CD14-positive monocyte (primary cell): ENCODE data around the gene CLASP1. TPM values are rescaled to one million over a fixed set of nuclear protein-coding genes. Genes with fewer than 3 reads are reported as not detected.
"Not testable (repeated sequence)": the region's sequence is repeated elsewhere in the genome, so short reads cannot be mapped to it uniquely, and the experiment has no call there.

ENCODE experiments used
- DNase-seq, 3 donors: peaks; one replicate each; pipeline ENCODE4 v3.0.0-alpha.2; 2011 to 2022
- H2AFZ ChIP-seq: 2 replicates; pipeline ENCODE4 v1.6.0; 2012; ENCODE audit warnings: mild to moderate bottlenecking, low read depth, low read length, inconsistent platforms; ENCODE audit not compliant: insufficient read depth, poor library complexity, severe bottlenecking
- H3K27ac ChIP-seq, 2 donors: 1 replicate in 1 of 2; 2 replicates in 1 of 2; pipeline ENCODE4 v1.5.1; 2012 to 2013; ENCODE audit warnings: low read length in 2 of 2, control low read depth in 1 of 2, inconsistent platforms in 1 of 2, low read depth in 1 of 2, mild to moderate bottlenecking in 1 of 2
- H3K27me3 ChIP-seq, 2 donors: one replicate each; pipeline versions ENCODE4 v1.6.0 to v1.6.1; 2011 to 2013; ENCODE audit warnings: low read length in 2 of 2; ENCODE audit not compliant: control insufficient read depth in 2 of 2, insufficient read depth in 2 of 2
- H3K36me3 ChIP-seq, 2 donors: replicated peaks in 1 of 2; 1 replicate in 1 of 2; 2 replicates in 1 of 2; pipeline versions ENCODE4 v1.5.1 to v1.6.1; 2012 to 2013; ENCODE audit warnings: low read length in 2 of 2, control low read depth in 1 of 2, inconsistent platforms in 1 of 2, mild to moderate bottlenecking in 1 of 2; ENCODE audit not compliant: insufficient read depth in 2 of 2, control insufficient read depth in 1 of 2
- H3K4me1 ChIP-seq, 2 donors: 1 replicate in 1 of 2; 2 replicates in 1 of 2; pipeline versions ENCODE4 v1.5.1 to v1.6.1; 2012 to 2013; ENCODE audit warnings: low read length in 2 of 2, control low read depth in 1 of 2, inconsistent platforms in 1 of 2, mild to moderate bottlenecking in 1 of 2, moderate library complexity in 1 of 2; ENCODE audit not compliant: insufficient read depth in 2 of 2, control insufficient read depth in 1 of 2
- H3K4me2 ChIP-seq: replicated peaks from 2 replicates; pipeline ENCODE3; 2012; ENCODE audit warnings: low read length, moderate library complexity, mild to moderate bottlenecking; ENCODE audit not compliant: poor library complexity, severe bottlenecking; ENCODE audit errors: extremely low read depth
- H3K4me3 ChIP-seq, 3 experiments: fragments of 200-600 bp in 1 of 3; sonication (generic) in 1 of 3; replicated peaks in 1 of 3; 1 replicate in 2 of 3; 2 replicates in 1 of 3; pipeline ENCODE4 v1.5.1; 2011 to 2013; ENCODE audit warnings: low read length in 3 of 3, mild to moderate bottlenecking in 3 of 3, control low read depth in 2 of 3, low read depth in 2 of 3, inconsistent platforms in 1 of 3, moderate library complexity in 1 of 3
- H3K79me2 ChIP-seq: 2 replicates; pipeline ENCODE4 v1.6.0; 2012; ENCODE audit warnings: mild to moderate bottlenecking, control low read depth, inconsistent platforms, low read length, moderate library complexity; ENCODE audit not compliant: insufficient read depth
- H3K9ac ChIP-seq: 2 replicates; pipeline ENCODE4 v1.6.0; 2017; ENCODE audit warnings: low read length, mild to moderate bottlenecking; ENCODE audit not compliant: insufficient read depth, poor library complexity, severe bottlenecking
- H3K9me3 ChIP-seq, 2 donors: replicated peaks in 1 of 2; 1 replicate in 1 of 2; 2 replicates in 1 of 2; pipeline versions ENCODE4 v1.5.1 to v1.6.1; 2012 to 2013; ENCODE audit warnings: low read length in 2 of 2, control low read depth in 1 of 2; ENCODE audit not compliant: control insufficient read depth in 1 of 2, insufficient read depth in 1 of 2
- H4K20me1 ChIP-seq: 2 replicates; pipeline ENCODE4 v1.6.0; 2012; ENCODE audit warnings: mild to moderate bottlenecking, low read length, control low read depth, moderate library complexity; ENCODE audit not compliant: insufficient read depth
- H3K27ac Mint-ChIP-seq, 7 donors: one replicate each; pipeline ENCODE4 v1.8.0; 2020; ENCODE audit warnings: mild to moderate bottlenecking in 7 of 7, mixed read lengths in 7 of 7, moderate library complexity in 6 of 7, inconsistent platforms in 2 of 7
- H3K27me3 Mint-ChIP-seq, 3 donors: one replicate each; pipeline ENCODE4 v1.8.0; 2021 to 2022; ENCODE audit warnings: low read depth in 3 of 3, mild to moderate bottlenecking in 3 of 3, mixed read lengths in 3 of 3, moderate library complexity in 3 of 3, inconsistent platforms in 1 of 3
- H3K36me3 Mint-ChIP-seq, 2 donors: one replicate each; pipeline ENCODE4 v1.8.0; 2020; ENCODE audit warnings: mixed read lengths in 2 of 2, inconsistent platforms in 1 of 2, mild to moderate bottlenecking in 1 of 2
- H3K4me1 Mint-ChIP-seq: one replicate; pipeline ENCODE4 v1.8.0; 2020; ENCODE audit warnings: mild to moderate bottlenecking, mixed read lengths
- H3K4me3 Mint-ChIP-seq, 2 donors: one replicate each; pipeline ENCODE4 v1.8.0; 2020; ENCODE audit warnings: mild to moderate bottlenecking in 2 of 2, mixed read lengths in 2 of 2, moderate library complexity in 1 of 2
- H3K9me3 Mint-ChIP-seq, 7 donors: one replicate each; pipeline ENCODE4 v1.8.0; 2020 to 2022; ENCODE audit warnings: mixed read lengths in 7 of 7, mild to moderate bottlenecking in 6 of 7, moderate library complexity in 6 of 7, inconsistent platforms in 2 of 7
- CTCF ChIP-seq: fragments of 200-600 bp; IDR thresholded peaks from one replicate; pipeline ENCODE4 v1.8.0; 2022; ENCODE audit warnings: antibody characterized with exemption, mild to moderate bottlenecking
- WGBS: methylation state at CpG from one replicate; pipeline ENCODE4 v1.1.5; 2013; ENCODE audit warnings: missing lambda C conversion rate; ENCODE audit not compliant: insufficient coverage; 5-methylcytosine and 5-hydroxymethylcytosine counted together
- intact Hi-C, 2 donors: fragments of 100-400 bp; cut with micrococcal nuclease; formaldehyde crosslinking; loops; one replicate each; pipeline versions ENCODE4 v1.15.0 to v1.15.1; 2023
- polyA plus RNA-seq, 3 donors: library from polyadenylated mRNA; depleted of rRNA in 1 of 3; unstranded in 2 of 3; stranded (reverse) in 1 of 3; fragments of 300-500 nt in 2 of 3; fragments of >200 nt in 1 of 3; fragmentation: Illumina TruSeq in 2 of 3; gene quantifications; 1 replicate in 2 of 3; 2 replicates in 1 of 3; pipeline ENCODE4 v1.2.3, GENCODE V29; 2012 to 2021

Gene CLASP1
- polyA plus RNA-seq, 3 donors = 4.8 to 8.1 (median 7.6) TPM

- no peak for TF ChIP-seq CTCF
- Histone ChIP-seq H3K27ac (no peak overlapping the region), H3K9me3 (no peaks in the 10 kb centered on the region), H3K4me3 (no peak overlapping the region), H3K27me3 (peaks cover 0 to 2% of the 10 kb centered on the region in 2 donors), H3K79me2 (no peaks in the 10 kb centered on the region), H3K36me3 (no peaks in the 10 kb centered on the region), H3K9ac (no peak overlapping the region), H4K20me1 (no peaks in the 10 kb centered on the region), H3K4me2 (no peak overlapping the region), H3K4me1 (no peaks in the 10 kb centered on the region), H2AFZ (no peak overlapping the region)
- Mint-ChIP-seq H3K9me3 (peaks cover 0 to 2% (median 0%) of the 10 kb centered on the region in 7 donors), H3K36me3 (no peaks in the 10 kb centered on the region), H3K4me1 (no peaks in the 10 kb centered on the region), H3K27me3 (peaks cover 3 to 13% (median 12%) of the 10 kb centered on the region in 3 donors), H3K4me3 (no peak overlapping the region), H3K27ac (no peak overlapping the region)
- WGBS = 75% methylated on average over 4 of the region's 7 CpGs
- no peak for DNase-seq
- intact Hi-C loops = no loop called here
Observed at GRCh38 chr2:121316986-121317385, 332.3 kb downstream of the CLASP1 start.

- H3K4me3 Mint-ChIP-seq, H3K36me3 Mint-ChIP-seq, H3K9me3 ChIP-seq, H3K4me1 Mint-ChIP-seq, H3K27me3 ChIP-seq, H3K36me3 ChIP-seq, H3K27ac ChIP-seq, H4K20me1 ChIP-seq, H3K4me3 ChIP-seq, DNase-seq, H2AFZ ChIP-seq, H3K27ac Mint-ChIP-seq, H3K9me3 Mint-ChIP-seq, H3K9ac ChIP-seq, intact Hi-C loops, H3K4me1 ChIP-seq, H3K4me2 ChIP-seq, H3K79me2 ChIP-seq: not testable (repeated sequence)
- WGBS = 98% methylated on average over 8 of the region's 15 CpGs
- H3K27me3 Mint-ChIP-seq = peaks cover 4 to 27% (median 22%) of the 10 kb centered on the region in 3 donors
Observed at GRCh38 chr2:121313701-121314100, 335.6 kb downstream of the CLASP1 start.
